Measurements from ENCODE around the gene ZFP57.

Gene ZFP57

GRCh38 chr6:29626948-29627754 lies 53.8 kb downstream of the ZFP57 start:
- no peak for DNase-seq (ENCODE audit: low read depth in 2 of 2, low spot score in 1 of 2)

GRCh38 chr6:29625337-29625930 lies 55.5 kb downstream of the ZFP57 start:
- no peak for DNase-seq (ENCODE audit: low read depth in 2 of 2, low spot score in 1 of 2)

GRCh38 chr6:29624520-29624961 lies 56.4 kb downstream of the ZFP57 start:
- no peak for DNase-seq (ENCODE audit: low read depth in 2 of 2, low spot score in 1 of 2)
